Lung (tissue), 16 donors: ENCODE measurements around the gene DPPA3. TPM values are rescaled to one million over a fixed set of nuclear protein-coding genes. Genes with fewer than 3 reads are reported as not detected.

Source experiments
- ATAC-seq: fragments of 200-7000 bp; cut with Tn5 transposase; one replicate; pipeline ENCODE4 v1.9.1; 2020; ENCODE audit warnings: moderate number of reproducible peaks; ENCODE audit not compliant: insufficient read depth, low FRiP score
- DNase-seq, 3 donors: peaks; one replicate each; pipeline ENCODE4 v3.0.0-alpha.2; 2013 to 2017
- H3K27ac ChIP-seq, 2 donors: one replicate each; pipeline ENCODE4 v1.5.1; 2013; ENCODE audit warnings: mild to moderate bottlenecking in 2 of 2, moderate library complexity in 2 of 2, control low read depth in 1 of 2, inconsistent platforms in 1 of 2, low read depth in 1 of 2, low read length in 1 of 2
- H3K27me3 ChIP-seq, 3 donors: one replicate each; pipeline ENCODE4 v1.5.1; 2013; ENCODE audit warnings: low read length in 2 of 3; ENCODE audit not compliant: control insufficient read depth in 3 of 3, insufficient read depth in 3 of 3
- H3K36me3 ChIP-seq, 4 donors: one replicate each; pipeline ENCODE4 v1.5.1; 2013; ENCODE audit warnings: low read length in 4 of 4, mild to moderate bottlenecking in 1 of 4, moderate library complexity in 1 of 4; ENCODE audit not compliant: control insufficient read depth in 4 of 4, insufficient read depth in 4 of 4
- H3K4me1 ChIP-seq, 5 donors: one replicate each; pipeline ENCODE4 v1.5.1; 2013; ENCODE audit warnings: low read length in 5 of 5, mild to moderate bottlenecking in 2 of 5, moderate library complexity in 1 of 5; ENCODE audit not compliant: control insufficient read depth in 5 of 5, insufficient read depth in 5 of 5
- H3K4me3 ChIP-seq: one replicate; pipeline ENCODE4 v1.5.1; 2013; ENCODE audit warnings: mild to moderate bottlenecking, control low read depth, moderate library complexity
- H3K9ac ChIP-seq, 2 donors: one replicate each; pipeline ENCODE4 v1.5.1; 2013; ENCODE audit warnings: low read length in 2 of 2, control low read depth in 1 of 2; ENCODE audit not compliant: insufficient read depth in 1 of 2
- H3K9me3 ChIP-seq, 4 donors: one replicate each; pipeline ENCODE4 v1.5.1; 2013; ENCODE audit warnings: low read length in 3 of 4, mild to moderate bottlenecking in 1 of 4, moderate library complexity in 1 of 4; ENCODE audit not compliant: control insufficient read depth in 4 of 4, insufficient read depth in 3 of 4
- WGBS, 2 donors: extraction: QIAGEN DNeasy Blood & Tissue Kit; methylation state at CpG; one replicate each; pipeline ENCODE4 v1.1.7; 2013; 5-methylcytosine and 5-hydroxymethylcytosine counted together
- long read RNA-seq, 5 donors: transcript quantifications; one replicate each; lab custom pipeline, GENCODE V29; 2026
- polyA plus RNA-seq, 2 donors: library from polyadenylated mRNA; stranded (reverse); fragments of 200-250 nt; gene quantifications; one replicate each; pipeline ENCODE4 v1.2.1, GENCODE V29; 2013
- total RNA-seq, 2 donors: library from RNA; depleted of rRNA in 1 of 2; stranded (reverse); fragments of >200 nt in 1 of 2; gene quantifications; one replicate each; pipeline ENCODE4 v1.2.1, GENCODE V29; 2014 to 2021
- TF ChIP-seq, protein P1 (sequence below): IDR thresholded peaks from 2 replicates; pipeline ENCODE4 v1.5.1; 2012; ENCODE audit warnings: mild to moderate bottlenecking; ENCODE audit errors: control extremely low read depth, extremely low read depth
- donor health status: control.
- donor health status: control.
- donor health status: Bipolar disorder and iron deficiency.
- donor health status: healthy.
- donor health status: DM: yes; HTN: yes; CAD: no.

Gene DPPA3
- total RNA-seq = not detected
- not detected for polyA plus RNA-seq
- long read RNA-seq, donor 1 = 0 reads
- long read RNA-seq, donor 2 = 0 reads
- long read RNA-seq, donor 3 = 0 reads
- long read RNA-seq, donor 4 = 0 reads
- long read RNA-seq, donor 5 = 0 reads

DNA sequence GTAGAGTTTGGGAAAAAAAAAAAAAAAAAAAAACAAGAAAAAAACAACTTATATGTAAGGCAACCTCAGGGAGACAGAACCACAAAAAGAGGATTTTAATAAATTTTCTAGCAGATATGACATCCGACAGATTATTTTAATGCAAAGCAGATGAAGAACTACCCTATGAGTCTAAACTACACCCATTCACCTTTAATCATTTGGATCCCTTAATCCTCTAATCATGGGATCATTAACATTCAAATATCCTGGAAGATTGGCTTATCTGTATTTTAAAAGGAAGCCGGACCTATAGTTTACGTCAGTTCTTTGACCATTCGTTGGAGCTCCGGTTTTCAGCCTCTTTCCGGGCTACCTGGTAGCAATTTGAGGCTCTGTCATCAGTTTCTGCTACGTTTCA is at the start of gene DPPA3:
TSS of gene DPPA3 (plus strand) at position 301 of the 400 bp plus-strand sequence. CDS start 138 bp downstream, outside the sequence.
- ATAC-seq (no peak), DNase-seq (no peak)
- H3K4me3 ChIP-seq = no peak within 1 kb of the TSS
- H3K9me3 ChIP-seq = no peaks in the 10 kb centered on the region
- TF ChIP-seq, protein P1, sequence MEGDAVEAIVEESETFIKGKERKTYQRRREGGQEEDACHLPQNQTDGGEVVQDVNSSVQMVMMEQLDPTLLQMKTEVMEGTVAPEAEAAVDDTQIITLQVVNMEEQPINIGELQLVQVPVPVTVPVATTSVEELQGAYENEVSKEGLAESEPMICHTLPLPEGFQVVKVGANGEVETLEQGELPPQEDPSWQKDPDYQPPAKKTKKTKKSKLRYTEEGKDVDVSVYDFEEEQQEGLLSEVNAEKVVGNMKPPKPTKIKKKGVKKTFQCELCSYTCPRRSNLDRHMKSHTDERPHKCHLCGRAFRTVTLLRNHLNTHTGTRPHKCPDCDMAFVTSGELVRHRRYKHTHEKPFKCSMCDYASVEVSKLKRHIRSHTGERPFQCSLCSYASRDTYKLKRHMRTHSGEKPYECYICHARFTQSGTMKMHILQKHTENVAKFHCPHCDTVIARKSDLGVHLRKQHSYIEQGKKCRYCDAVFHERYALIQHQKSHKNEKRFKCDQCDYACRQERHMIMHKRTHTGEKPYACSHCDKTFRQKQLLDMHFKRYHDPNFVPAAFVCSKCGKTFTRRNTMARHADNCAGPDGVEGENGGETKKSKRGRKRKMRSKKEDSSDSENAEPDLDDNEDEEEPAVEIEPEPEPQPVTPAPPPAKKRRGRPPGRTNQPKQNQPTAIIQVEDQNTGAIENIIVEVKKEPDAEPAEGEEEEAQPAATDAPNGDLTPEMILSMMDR = no peak
- H3K9ac ChIP-seq = no peak within 1 kb of the TSS
- no peaks in the 10 kb centered on the region for H3K4me1 ChIP-seq
- no peaks in the 10 kb centered on the region for H3K27me3 ChIP-seq
- WGBS, 2 donors = 82 to 89% methylated on average over 7 of the region's 7 CpGs
- H3K27ac ChIP-seq = no peak within 1 kb of the TSS
- H3K36me3 ChIP-seq = no peaks in the 10 kb centered on the region

GRCh38 chr12:7661741-7662140 is 49.5 kb upstream of the DPPA3 start:
- no peak overlapping the region for H3K4me3 ChIP-seq
- ATAC-seq (no peak), DNase-seq (no peak)
- TF ChIP-seq, protein P1 = no peak
- no peak overlapping the region for H3K9ac ChIP-seq
- WGBS, 2 donors = 75 to 96% methylated on average over 5 of the region's 5 CpGs
- H3K4me1 ChIP-seq = no peaks in the 10 kb centered on the region
- H3K9me3 ChIP-seq = no peaks in the 10 kb centered on the region
- H3K27ac ChIP-seq = no peak overlapping the region
- no peaks in the 10 kb centered on the region for H3K27me3 ChIP-seq
- no peaks in the 10 kb centered on the region for H3K36me3 ChIP-seq

GRCh38 chr12:7666595-7666994 is 44.6 kb upstream of the DPPA3 start:
- Histone ChIP-seq H3K9me3 (no peaks in the 10 kb centered on the region), H3K9ac (no peak overlapping the region), H3K27ac (no peak overlapping the region), H3K27me3 (no peaks in the 10 kb centered on the region), H3K4me3 (no peak overlapping the region), H3K36me3 (no peaks in the 10 kb centered on the region), H3K4me1 (no peaks in the 10 kb centered on the region)
- ATAC-seq (no peak), DNase-seq (no peak)
- TF ChIP-seq, protein P1 = no peak
- WGBS, 2 donors = 84% methylated on average over 5 of the region's 5 CpGs

DNA sequence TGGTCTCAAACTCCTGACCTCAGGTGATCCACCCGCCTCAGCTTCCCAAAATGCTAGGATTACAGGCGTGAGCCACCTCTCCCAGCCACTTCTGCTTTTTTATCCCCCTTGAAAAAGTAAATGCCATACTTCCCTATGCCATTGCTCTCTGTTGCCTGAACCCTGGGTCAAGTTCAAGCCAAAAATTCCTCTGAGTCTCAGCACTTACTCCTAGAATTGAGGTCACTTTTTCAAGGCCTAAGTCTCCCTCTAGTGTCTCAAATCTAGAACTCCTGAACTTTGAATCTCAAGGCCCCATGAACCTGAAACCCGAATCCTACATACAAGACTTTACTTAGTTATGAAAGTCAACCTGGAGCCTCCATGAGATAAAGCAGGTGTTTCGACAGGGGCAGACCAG is 44.1 kb upstream of the DPPA3 start:
- Histone ChIP-seq H3K27ac (no peak overlapping the region), H3K36me3 (no peaks in the 10 kb centered on the region), H3K4me3 (no peak overlapping the region), H3K9me3 (no peaks in the 10 kb centered on the region), H3K4me1 (no peaks in the 10 kb centered on the region), H3K27me3 (no peaks in the 10 kb centered on the region), H3K9ac (no peak overlapping the region)
- DNase-seq (peak in 2 of 3 donors; percentile 6 to 10), ATAC-seq (no peak)
- WGBS, 2 donors = 64 to 78% methylated on average over 4 of the region's 4 CpGs
- TF ChIP-seq, protein P1 = no peak
